Measurements from ENCODE around the gene CAMTA1. TPM values are rescaled to one million over a fixed set of nuclear protein-coding genes. Genes with fewer than 3 reads are reported as not detected.

CAMTA1 gene
- total and polyA plus RNA-seq, 9 of the 15 experiments (the other 6 are each of a cell fraction or from before 2014, with no cell fraction given): 43.9 to 161 (median 65.9) TPM

DNA sequence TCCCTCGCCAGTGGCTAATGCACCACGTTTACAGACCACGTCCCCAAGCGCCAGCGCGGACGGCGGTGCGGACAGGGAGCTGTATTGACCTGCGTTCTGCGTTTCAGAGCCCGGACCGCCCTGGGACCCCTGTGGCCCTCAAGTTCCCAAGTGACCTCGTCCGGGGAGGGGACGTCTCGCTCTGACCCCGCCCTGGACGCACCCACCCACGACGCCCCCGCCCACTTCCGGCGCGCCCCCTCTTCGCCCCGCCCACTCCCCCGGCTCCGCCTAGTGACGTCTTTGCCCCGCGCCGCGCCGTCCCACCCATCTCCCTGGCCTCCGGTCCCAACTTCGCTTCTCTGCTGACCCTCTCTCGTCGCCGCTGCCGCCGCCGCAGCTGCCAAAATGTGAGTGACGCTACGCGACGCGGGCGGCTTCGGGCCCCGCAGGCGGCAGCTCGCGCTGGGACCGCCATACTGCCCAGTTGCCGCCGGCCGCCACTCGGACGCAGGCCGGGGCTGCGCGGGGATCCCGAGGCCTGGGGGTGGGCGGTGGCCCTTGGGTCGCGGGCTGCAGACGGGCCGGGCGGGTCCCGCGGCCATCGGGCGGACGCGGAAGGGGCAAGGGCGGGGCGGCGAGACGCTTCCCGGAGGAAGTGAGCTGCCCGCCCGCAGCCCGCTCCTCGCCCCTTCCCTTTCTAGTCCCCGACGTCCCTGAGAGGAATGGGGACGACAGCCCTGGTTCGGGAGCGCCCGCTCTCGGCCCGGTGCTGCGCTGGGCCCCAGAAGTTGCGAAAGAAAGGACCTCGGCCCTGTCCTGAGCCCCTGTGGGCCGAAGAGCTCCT is 986.0 kb downstream of the CAMTA1 start, which contains the start of gene VAMP3:
Gene VAMP3 (plus strand): TSS at position 300 of the 826 bp plus-strand sequence. CDS start 88 bp downstream, at position 388.
- peak; percentile 91 for ATAC-seq
- Histone ChIP-seq H3K9ac (ENCODE audit: insufficient read depth in 1 of 2, low read depth in 2 of 2, low read length in 2 of 2) (peak within 1 kb of the TSS; percentile 82 to 93), H2AFZ (ENCODE audit: low read depth, low read length) (peak within 1 kb of the TSS; percentile 94), H3K27ac (ENCODE audit: extremely low read depth, low read depth, low read length) (peak within 1 kb of the TSS; percentile 82), H3K27me3 (ENCODE audit: control insufficient read depth in 2 of 2, insufficient read depth in 2 of 2, low read length in 2 of 2) (peaks cover 0 to 4% of the 10 kb centered on the region in 2 experiments; a peak in 2 of 5 replicates), H3K4me1 (replicated peaks in 1 of 2; ENCODE audit: control insufficient read depth in 2 of 2, insufficient read depth in 2 of 2, low read length in 2 of 2) (peaks cover 9 to 17% of the 10 kb centered on the region in 2 experiments), H3K36me3 (ENCODE audit: control insufficient read depth, insufficient read depth, low read length) (peaks cover 25% of the 10 kb centered on the region), H4K20me1 (replicated peaks; ENCODE audit: control insufficient read depth, insufficient read depth, low read length) (no peaks in the 10 kb centered on the region), H3K79me2 (ENCODE audit: control insufficient read depth, insufficient read depth, low read length) (peaks cover 40% of the 10 kb centered on the region), H3K4me3 (peak within 1 kb of the TSS; percentile 90), H3K9me1 (ENCODE audit: control insufficient read depth, insufficient read depth, low read length) (no peaks in the 10 kb centered on the region), H3K9me3 (replicated peaks; ENCODE audit: control insufficient read depth, insufficient read depth, low read depth, low read length) (no peaks in the 10 kb centered on the region), H3K4me2 (ENCODE audit: insufficient read depth, low read length) (peak within 1 kb of the TSS; percentile 99)
- DNase-seq (ENCODE audit: extremely low read depth in 1 of 4, low spot score in 3 of 4): peak; percentile 90 to 99 (median 99)
- FAIRE-seq: no peak
- ChIA-PET CTCF (ENCODE audit: low intra/inter-chr PET ratio) (no interaction called here), POLR2A (interaction anchor here (0.6 to 1.4 kb wide), 6 partner anchors 10 to 105 kb away, joined by 3 to 5 read pairs (median 4); no protein-coding TSS in a partner anchor)
- BruUV-seq (replicated peaks): no TSS peak
- in situ Hi-C loops (cut with MboI) (no loop called here), intact Hi-C loops (cut with micrococcal nuclease) (no loop called here)
- WGBS (ENCODE audit: insufficient coverage, low coverage, missing lambda C conversion rate): 2% methylated on average over 65 of the region's 97 CpGs
- TF ChIP-seq, protein P1, sequence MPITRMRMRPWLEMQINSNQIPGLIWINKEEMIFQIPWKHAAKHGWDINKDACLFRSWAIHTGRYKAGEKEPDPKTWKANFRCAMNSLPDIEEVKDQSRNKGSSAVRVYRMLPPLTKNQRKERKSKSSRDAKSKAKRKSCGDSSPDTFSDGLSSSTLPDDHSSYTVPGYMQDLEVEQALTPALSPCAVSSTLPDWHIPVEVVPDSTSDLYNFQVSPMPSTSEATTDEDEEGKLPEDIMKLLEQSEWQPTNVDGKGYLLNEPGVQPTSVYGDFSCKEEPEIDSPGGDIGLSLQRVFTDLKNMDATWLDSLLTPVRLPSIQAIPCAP (CRISPR knock-in tag; IDR thresholded peaks at IDR 0.05; ENCODE audit: borderline replicate concordance): no peak
- TF ChIP-seq, protein P2, sequence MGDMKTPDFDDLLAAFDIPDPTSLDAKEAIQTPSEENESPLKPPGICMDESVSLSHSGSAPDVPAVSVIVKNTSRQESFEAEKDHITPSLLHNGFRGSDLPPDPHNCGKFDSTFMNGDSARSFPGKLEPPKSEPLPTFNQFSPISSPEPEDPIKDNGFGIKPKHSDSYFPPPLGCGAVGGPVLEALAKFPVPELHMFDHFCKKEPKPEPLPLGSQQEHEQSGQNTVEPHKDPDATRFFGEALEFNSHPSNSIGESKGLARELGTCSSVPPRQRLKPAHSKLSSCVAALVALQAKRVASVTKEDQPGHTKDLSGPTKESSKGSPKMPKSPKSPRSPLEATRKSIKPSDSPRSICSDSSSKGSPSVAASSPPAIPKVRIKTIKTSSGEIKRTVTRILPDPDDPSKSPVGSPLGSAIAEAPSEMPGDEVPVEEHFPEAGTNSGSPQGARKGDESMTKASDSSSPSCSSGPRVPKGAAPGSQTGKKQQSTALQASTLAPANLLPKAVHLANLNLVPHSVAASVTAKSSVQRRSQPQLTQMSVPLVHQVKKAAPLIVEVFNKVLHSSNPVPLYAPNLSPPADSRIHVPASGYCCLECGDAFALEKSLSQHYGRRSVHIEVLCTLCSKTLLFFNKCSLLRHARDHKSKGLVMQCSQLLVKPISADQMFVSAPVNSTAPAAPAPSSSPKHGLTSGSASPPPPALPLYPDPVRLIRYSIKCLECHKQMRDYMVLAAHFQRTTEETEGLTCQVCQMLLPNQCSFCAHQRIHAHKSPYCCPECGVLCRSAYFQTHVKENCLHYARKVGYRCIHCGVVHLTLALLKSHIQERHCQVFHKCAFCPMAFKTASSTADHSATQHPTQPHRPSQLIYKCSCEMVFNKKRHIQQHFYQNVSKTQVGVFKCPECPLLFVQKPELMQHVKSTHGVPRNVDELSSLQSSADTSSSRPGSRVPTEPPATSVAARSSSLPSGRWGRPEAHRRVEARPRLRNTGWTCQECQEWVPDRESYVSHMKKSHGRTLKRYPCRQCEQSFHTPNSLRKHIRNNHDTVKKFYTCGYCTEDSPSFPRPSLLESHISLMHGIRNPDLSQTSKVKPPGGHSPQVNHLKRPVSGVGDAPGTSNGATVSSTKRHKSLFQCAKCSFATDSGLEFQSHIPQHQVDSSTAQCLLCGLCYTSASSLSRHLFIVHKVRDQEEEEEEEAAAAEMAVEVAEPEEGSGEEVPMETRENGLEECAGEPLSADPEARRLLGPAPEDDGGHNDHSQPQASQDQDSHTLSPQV (IDR thresholded peaks at IDR 0.05): no peak
- TF ChIP-seq, protein P3, sequence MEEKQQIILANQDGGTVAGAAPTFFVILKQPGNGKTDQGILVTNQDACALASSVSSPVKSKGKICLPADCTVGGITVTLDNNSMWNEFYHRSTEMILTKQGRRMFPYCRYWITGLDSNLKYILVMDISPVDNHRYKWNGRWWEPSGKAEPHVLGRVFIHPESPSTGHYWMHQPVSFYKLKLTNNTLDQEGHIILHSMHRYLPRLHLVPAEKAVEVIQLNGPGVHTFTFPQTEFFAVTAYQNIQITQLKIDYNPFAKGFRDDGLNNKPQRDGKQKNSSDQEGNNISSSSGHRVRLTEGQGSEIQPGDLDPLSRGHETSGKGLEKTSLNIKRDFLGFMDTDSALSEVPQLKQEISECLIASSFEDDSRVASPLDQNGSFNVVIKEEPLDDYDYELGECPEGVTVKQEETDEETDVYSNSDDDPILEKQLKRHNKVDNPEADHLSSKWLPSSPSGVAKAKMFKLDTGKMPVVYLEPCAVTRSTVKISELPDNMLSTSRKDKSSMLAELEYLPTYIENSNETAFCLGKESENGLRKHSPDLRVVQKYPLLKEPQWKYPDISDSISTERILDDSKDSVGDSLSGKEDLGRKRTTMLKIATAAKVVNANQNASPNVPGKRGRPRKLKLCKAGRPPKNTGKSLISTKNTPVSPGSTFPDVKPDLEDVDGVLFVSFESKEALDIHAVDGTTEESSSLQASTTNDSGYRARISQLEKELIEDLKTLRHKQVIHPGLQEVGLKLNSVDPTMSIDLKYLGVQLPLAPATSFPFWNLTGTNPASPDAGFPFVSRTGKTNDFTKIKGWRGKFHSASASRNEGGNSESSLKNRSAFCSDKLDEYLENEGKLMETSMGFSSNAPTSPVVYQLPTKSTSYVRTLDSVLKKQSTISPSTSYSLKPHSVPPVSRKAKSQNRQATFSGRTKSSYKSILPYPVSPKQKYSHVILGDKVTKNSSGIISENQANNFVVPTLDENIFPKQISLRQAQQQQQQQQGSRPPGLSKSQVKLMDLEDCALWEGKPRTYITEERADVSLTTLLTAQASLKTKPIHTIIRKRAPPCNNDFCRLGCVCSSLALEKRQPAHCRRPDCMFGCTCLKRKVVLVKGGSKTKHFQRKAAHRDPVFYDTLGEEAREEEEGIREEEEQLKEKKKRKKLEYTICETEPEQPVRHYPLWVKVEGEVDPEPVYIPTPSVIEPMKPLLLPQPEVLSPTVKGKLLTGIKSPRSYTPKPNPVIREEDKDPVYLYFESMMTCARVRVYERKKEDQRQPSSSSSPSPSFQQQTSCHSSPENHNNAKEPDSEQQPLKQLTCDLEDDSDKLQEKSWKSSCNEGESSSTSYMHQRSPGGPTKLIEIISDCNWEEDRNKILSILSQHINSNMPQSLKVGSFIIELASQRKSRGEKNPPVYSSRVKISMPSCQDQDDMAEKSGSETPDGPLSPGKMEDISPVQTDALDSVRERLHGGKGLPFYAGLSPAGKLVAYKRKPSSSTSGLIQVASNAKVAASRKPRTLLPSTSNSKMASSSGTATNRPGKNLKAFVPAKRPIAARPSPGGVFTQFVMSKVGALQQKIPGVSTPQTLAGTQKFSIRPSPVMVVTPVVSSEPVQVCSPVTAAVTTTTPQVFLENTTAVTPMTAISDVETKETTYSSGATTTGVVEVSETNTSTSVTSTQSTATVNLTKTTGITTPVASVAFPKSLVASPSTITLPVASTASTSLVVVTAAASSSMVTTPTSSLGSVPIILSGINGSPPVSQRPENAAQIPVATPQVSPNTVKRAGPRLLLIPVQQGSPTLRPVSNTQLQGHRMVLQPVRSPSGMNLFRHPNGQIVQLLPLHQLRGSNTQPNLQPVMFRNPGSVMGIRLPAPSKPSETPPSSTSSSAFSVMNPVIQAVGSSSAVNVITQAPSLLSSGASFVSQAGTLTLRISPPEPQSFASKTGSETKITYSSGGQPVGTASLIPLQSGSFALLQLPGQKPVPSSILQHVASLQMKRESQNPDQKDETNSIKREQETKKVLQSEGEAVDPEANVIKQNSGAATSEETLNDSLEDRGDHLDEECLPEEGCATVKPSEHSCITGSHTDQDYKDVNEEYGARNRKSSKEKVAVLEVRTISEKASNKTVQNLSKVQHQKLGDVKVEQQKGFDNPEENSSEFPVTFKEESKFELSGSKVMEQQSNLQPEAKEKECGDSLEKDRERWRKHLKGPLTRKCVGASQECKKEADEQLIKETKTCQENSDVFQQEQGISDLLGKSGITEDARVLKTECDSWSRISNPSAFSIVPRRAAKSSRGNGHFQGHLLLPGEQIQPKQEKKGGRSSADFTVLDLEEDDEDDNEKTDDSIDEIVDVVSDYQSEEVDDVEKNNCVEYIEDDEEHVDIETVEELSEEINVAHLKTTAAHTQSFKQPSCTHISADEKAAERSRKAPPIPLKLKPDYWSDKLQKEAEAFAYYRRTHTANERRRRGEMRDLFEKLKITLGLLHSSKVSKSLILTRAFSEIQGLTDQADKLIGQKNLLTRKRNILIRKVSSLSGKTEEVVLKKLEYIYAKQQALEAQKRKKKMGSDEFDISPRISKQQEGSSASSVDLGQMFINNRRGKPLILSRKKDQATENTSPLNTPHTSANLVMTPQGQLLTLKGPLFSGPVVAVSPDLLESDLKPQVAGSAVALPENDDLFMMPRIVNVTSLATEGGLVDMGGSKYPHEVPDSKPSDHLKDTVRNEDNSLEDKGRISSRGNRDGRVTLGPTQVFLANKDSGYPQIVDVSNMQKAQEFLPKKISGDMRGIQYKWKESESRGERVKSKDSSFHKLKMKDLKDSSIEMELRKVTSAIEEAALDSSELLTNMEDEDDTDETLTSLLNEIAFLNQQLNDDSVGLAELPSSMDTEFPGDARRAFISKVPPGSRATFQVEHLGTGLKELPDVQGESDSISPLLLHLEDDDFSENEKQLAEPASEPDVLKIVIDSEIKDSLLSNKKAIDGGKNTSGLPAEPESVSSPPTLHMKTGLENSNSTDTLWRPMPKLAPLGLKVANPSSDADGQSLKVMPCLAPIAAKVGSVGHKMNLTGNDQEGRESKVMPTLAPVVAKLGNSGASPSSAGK (IDR thresholded peaks at IDR 0.05): no peak
